ENCODE measurements around the gene XRCC1. TPM values are rescaled to one million over a fixed set of nuclear protein-coding genes. Genes with fewer than 3 reads are reported as not detected.

Gene XRCC1, protein sequence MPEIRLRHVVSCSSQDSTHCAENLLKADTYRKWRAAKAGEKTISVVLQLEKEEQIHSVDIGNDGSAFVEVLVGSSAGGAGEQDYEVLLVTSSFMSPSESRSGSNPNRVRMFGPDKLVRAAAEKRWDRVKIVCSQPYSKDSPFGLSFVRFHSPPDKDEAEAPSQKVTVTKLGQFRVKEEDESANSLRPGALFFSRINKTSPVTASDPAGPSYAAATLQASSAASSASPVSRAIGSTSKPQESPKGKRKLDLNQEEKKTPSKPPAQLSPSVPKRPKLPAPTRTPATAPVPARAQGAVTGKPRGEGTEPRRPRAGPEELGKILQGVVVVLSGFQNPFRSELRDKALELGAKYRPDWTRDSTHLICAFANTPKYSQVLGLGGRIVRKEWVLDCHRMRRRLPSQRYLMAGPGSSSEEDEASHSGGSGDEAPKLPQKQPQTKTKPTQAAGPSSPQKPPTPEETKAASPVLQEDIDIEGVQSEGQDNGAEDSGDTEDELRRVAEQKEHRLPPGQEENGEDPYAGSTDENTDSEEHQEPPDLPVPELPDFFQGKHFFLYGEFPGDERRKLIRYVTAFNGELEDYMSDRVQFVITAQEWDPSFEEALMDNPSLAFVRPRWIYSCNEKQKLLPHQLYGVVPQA
- 1 to 10 TPM; 5.5 to 8.4 (median 7.5) TPM for total RNA-seq
- long read RNA-seq, partial matches to known transcripts: 1 of 4 reads
- long read RNA-seq, other reads (novel, unspliced or antisense): 1 of 4 reads

DNA sequence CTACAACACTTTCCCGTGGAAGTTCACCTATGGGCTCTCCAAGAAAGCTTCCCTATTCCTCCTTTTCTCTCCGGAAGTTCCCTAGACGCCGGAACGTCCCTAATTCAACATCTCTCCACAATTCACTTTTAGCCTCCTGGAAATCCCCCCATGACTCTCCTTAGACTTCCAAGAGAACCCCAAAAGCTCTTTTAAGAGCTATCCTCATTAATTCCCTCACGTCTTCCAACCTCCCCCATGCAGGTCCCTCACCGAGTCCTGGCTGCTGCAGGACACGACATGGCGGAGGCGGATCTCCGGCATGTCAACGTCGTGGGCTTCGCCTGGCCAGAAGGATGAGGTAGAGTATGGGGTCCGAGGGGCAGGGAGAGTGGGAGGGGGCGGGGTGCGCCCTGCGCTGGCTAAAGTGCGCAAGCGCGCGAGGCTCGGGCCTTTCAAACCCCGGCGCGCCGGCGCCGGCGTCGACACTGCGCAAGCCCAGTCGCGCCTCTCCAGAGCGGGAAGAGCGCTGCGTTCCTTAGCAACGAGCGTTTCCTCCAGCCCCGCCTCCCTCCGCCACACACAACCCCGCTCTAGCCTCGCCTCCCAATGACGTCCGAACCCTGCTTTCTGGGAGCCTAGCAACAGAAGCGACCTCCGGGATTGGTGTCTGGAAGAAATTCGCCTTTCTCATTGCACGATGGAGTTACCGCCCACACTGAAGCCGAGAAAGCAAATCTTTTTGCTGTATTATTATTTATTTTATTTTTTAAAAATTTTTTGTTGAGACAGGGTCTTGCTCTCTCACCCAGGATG, at the start of gene XRCC1, which contains the start of gene PINLYP:
XRCC1 (minus strand) TSS at position 372 of the 795 bp plus-strand sequence; CDS start at position 303, 69 bp downstream.
PINLYP (plus strand) TSS at position 646 of the 795 bp plus-strand sequence. CDS start 1,391 bp downstream, outside the sequence.
- DNase-seq (peak; percentile 98 to 99 (median 98)), ATAC-seq (peak; percentile 99 to 100 (median 99))
- Histone ChIP-seq H3K4me3 (peak within 1 kb of the TSS; percentile 66 to 77 (median 69)), H3K4me1 (peaks cover 0 to 7% (median 2%) of the 10 kb centered on the region in 4 donors), H3K36me3 (no peaks in the 10 kb centered on the region), H3K9me3 (no peaks in the 10 kb centered on the region), H3K27ac (peak within 1 kb of the TSS; percentile 37 to 66 (median 60)), H3K27me3 (no peaks in the 10 kb centered on the region)
- under 1% methylated on average over 43 of the region's 51 CpGs for WGBS (ENCODE audit: insufficient coverage, low coverage, low lambda C conversion rate, missing lambda C conversion rate)
- peak; percentile 37 for TF ChIP-seq POLR2A (IDR thresholded peaks at IDR 0.05)
- TF ChIP-seq, protein P1, sequence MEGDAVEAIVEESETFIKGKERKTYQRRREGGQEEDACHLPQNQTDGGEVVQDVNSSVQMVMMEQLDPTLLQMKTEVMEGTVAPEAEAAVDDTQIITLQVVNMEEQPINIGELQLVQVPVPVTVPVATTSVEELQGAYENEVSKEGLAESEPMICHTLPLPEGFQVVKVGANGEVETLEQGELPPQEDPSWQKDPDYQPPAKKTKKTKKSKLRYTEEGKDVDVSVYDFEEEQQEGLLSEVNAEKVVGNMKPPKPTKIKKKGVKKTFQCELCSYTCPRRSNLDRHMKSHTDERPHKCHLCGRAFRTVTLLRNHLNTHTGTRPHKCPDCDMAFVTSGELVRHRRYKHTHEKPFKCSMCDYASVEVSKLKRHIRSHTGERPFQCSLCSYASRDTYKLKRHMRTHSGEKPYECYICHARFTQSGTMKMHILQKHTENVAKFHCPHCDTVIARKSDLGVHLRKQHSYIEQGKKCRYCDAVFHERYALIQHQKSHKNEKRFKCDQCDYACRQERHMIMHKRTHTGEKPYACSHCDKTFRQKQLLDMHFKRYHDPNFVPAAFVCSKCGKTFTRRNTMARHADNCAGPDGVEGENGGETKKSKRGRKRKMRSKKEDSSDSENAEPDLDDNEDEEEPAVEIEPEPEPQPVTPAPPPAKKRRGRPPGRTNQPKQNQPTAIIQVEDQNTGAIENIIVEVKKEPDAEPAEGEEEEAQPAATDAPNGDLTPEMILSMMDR (IDR thresholded peaks at IDR 0.05): no peak
- intact Hi-C loops (cut with DNase I): no loop called here

DNA sequence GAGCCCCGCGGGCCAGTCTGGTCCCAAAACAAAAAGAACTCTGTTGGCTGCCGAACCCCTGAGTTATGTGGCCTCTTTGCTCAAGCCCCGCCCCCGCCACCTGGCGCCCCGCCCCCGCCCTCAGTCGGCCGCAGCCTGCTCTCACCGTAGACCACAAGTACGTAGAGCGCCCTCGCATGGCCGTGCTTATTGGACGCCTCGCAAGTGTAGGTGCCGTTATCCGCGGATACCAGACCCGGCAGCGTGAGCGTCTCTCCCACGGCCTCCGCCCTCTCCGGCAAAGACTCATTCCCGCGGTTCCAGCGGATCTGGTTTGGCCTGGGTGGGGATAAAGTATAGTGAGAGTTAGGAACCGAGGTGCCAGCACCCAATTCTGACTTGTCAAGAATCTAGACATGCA, 49.6 kb upstream of the XRCC1 start:
- 25% methylated on average over 19 of the region's 30 CpGs for WGBS (ENCODE audit: insufficient coverage, low coverage, low lambda C conversion rate, missing lambda C conversion rate)
- no peak overlapping the region for H3K27ac ChIP-seq
- ATAC-seq (peak; percentile 35 to 70 (median 62)), DNase-seq (peak in 2 of 3 donors; percentile 55 to 66)
- no peaks in the 10 kb centered on the region for H3K9me3 ChIP-seq
- no peak overlapping the region for H3K4me3 ChIP-seq
- TF ChIP-seq, protein P1 (IDR thresholded peaks at IDR 0.05): peak in 1 of 4 donors; percentile 13
- TF ChIP-seq POLR2A (IDR thresholded peaks at IDR 0.05): no peak
- no peaks in the 10 kb centered on the region for H3K27me3 ChIP-seq
- H3K36me3 ChIP-seq: no peaks in the 10 kb centered on the region
- peaks cover 0 to 3% (median 0%) of the 10 kb centered on the region in 4 donors for H3K4me1 ChIP-seq
- intact Hi-C loops (cut with DNase I): no loop called here

DNA sequence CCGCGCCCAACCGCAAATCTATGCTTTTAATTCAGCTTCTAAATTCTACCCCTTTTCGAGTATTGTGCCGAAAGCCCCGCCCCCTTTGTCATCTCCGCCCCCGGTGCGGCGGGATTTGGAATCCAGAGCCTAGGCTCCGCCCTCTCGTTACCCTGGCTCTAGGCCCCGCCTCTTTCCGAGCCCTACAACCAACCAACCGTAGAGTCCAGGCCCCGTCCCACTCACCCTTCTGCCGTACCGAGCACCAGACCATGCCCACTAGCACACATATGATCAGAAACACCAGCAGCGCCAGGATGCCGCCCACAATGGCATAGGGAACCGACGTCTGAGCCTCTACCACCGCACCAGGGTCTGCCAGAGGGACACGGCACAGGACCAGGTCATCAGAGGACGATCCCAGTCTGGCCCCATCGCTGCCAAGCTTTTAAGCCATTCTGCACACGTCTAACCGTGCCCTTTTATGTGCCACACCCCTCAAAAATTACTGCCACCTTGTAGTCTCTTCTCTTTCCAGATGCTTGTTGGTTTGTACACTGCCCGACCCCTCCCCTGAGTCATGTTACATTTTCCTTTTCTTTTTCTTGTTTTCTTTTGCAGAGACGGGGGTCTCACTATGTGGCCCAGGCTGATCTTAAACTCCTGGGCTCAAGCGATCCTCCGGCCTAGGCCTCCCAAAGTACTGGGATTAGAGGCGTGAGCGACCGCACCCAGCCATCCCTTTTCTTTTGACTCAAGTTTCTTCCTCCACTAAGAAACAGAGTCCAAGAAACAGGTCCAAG, 48.8 kb upstream of the XRCC1 start:
- Histone ChIP-seq H3K4me1 (peaks cover 0 to 4% (median 0%) of the 10 kb centered on the region in 4 donors), H3K36me3 (no peaks in the 10 kb centered on the region), H3K9me3 (no peaks in the 10 kb centered on the region), H3K27me3 (no peaks in the 10 kb centered on the region), H3K27ac (no peak overlapping the region), H3K4me3 (no peak overlapping the region)
- intact Hi-C loops (cut with DNase I): no loop called here
- ATAC-seq: no peak
- DNase-seq: no peak
- WGBS (ENCODE audit: insufficient coverage, low coverage, low lambda C conversion rate, missing lambda C conversion rate): 88% methylated on average over 29 of the region's 35 CpGs
- no peak for TF ChIP-seq POLR2A (IDR thresholded peaks at IDR 0.05)
- TF ChIP-seq, protein P1 (IDR thresholded peaks at IDR 0.05): no peak

Data from right lobe of liver (tissue), 6 donors.